ENCODE results near the gene MTSS2.
A peak's percentile ranks its signal among the peaks of the same experiment; 100 is the strongest.

MTSS2 gene

DNA sequence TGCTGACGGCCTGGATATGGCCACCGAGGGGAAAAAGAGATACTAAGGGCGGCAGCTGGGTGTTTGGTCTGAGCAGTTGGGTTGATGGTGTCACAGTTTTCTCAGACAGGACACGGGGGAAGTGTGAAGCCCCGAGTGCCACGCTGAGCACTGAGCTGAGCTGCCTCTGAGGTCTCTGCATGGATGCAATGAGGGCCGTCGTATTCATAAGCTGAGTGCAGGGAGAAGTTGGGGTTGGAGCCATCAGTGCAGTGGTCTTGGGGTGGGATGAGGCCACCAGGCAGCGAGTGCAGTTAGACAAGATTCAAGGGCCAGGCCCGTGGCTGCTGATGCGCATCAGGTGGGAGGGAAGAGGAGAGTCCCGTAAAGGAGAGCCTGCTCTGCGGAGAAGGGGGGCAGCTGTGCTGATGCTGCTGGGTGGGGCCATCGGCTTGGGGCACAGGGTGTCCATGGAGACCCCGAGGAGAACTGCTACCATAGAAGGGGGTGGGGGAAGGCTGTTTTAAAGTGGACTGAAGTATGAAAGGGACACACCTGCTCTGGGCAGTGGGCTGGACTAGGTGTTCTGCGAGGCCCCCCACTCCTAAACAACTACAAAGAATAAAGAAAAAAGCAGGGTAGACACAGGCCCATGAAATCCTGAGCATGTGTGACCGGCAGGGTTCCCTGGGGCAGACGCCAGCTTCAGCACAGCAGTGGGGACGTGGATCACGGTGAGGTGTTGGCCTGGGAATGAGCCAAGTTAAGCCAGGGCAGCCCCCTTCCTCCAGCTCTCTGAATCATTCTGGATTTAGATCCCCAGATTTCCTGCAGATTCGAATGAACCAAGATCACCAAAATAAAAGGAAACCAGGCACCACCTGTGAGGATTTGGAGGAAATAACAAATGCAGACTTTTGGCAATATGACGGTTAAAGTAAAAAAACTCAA is 19.8 kb downstream of the MTSS2 start:
- no peak for DNase-seq

DNA sequence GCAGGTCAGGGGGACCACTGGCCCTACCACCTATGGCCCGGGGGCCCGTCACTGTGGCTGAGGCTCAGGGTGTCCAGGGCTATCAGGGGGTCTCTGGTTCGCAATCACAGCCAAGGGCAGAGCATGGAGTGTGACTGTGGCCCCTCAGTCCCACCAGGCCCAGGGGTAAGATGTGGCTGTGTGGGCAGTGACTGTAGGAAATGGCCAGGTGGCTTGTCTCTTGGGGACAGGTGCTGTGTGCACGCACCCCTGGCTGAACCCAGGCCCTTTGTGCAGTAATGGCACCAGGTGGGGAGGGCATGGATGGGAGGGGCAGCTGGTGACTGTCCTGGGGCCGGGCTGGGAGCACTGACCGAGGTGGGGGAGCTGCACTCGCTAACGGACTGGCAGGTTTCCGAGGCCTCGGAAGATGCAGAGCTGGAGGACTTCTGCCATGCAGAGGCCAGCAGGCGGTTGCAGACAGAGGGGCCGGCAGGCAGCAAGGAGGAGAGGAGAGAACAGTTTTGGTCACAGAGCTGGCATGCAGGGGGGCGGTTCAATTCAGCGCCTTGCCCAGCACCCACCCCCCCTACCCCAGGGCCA is 20.6 kb downstream of the MTSS2 start:
- no peak for DNase-seq

DNA sequence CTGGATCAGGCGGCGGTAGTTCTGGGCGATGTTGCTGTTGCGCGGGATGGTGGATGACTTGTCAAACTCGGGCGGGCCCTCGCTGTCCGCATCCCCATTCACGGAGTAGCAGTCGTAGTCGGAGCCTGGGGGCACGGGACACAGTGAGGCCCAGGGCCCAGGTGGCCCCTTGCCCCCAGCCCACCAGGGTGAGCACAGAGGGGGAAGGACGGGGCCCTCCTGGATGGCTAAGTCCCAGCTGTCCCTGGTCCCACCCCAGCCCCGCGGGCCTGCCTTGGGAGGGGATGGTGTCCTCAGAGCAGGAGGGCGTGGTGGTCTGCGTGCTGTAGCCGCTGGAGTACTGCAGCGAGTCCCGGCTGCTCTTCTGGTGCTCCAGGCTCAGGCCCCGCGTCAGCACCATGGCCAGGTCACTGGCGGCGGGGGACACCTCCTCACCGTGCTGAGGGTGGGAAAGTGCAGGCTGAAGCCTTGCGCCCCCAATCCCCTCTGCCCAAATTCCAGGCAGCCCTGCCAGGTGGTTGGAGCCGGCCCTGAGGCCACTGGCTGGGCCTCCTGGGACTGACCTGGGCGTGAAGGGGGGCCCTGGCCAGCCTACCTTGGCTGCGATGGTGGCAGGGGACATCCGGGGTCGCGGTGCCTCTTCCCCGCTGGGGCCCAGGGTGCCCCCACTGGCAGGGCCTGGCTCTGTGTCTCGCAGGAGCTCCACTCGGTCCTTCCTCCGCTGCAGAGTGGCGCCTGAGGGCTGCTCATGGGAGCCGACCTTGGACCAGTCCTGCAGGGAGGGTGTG is 21.3 kb downstream of the MTSS2 start:
- no peak for DNase-seq

DNA sequence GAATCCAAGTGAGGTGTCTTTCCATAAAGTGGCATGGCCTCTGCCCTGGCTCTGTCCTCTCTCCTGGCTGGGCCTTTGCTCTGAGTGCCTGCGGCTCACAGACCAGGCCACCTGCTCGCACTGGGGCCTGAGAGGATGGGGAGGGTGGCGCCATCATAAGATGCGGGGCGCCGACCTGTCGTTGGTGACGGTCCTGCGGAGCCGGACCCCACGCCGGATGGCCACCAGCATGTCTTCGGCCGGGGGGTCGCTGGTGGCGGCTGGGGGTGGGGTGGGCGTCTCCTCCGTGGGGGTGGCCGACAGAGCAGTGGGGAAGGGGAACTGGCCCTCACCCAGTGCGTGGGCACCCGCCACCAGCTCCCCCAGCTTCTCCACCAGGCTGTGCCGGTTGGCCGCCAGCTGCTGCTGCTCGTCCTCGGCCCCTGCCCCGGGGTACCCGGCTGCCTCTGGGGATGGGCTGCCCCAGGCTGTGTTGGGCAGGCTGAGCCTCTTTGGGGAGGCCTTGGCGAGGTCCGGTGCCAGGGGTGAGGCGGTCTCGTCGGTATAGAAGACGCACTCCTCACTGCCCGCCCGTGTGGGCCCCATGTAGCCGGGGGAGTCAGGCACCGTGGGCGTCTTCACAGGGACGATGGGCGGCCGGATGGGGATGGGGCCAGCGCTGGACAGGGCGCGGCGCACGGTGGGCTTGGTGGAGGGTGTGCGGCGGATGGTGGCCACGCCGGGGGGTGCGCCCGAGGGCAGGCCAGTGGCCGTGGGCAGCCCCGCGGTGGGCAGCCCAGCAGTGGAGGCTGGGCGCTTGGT is 22.1 kb downstream of the MTSS2 start:
- no peak for DNase-seq

DNA sequence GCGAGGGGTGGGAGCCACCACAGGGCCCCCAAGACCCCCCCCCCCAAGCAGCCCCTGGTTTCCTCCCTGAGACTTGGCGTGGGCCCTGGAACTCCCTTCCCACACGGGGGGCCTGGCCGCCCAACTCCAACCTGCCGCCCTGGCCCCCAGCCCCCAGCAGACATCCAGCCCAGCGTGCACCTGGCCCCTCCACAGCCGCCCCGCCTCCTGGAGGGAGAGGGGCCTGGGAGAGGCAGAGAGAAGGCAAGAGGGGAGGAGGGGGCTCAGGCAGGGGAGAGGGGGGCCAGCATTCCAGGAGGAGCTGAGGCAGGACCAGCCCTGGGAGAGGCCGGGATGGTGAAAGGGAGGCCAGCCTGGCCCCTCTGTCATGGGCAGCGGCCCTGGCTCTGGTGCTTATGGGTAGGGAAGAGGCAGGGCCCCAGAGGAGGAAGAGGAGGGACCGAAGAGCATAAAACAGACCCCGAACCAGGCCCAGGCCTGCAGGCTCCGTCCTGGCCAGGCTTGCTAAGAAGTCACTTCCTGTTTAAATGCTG is 22.8 kb downstream of the MTSS2 start:
- DNase-seq: no peak

DNA sequence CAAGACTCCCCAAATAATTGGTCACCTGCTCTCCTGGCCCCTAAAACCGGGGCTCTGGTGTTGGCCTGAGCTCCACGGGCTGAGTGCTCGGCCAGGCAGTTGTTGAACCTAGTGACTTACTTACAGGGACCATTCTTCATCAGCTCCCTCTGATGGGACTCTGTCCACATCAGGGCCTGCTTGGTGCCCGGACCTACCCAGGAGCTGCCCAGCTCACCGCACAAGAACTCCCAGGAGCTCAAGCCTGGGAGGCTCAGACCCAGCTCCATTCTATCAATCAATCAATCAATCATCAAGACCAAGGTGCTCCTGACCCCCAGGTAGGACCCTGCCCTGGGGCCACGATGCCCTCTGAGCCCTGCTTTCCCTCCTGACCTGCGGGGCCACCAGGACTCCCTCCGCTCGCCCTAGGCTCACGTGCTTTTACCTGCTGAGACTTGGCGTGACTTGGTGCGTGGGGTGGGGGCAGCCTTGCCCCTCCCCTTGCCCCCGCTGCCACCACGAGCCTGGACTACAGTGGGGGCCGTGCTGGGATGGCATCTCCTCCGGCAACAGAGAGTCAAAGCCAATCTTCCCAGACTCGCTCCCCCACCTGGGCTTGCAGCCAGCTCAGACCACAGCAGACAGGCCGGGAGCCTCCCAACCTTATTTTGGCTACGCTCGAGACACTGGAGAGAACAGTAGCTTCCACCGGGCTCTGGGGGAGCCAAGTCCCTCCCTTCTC is 23.8 kb downstream of the MTSS2 start:
- no peak for DNase-seq

DNA sequence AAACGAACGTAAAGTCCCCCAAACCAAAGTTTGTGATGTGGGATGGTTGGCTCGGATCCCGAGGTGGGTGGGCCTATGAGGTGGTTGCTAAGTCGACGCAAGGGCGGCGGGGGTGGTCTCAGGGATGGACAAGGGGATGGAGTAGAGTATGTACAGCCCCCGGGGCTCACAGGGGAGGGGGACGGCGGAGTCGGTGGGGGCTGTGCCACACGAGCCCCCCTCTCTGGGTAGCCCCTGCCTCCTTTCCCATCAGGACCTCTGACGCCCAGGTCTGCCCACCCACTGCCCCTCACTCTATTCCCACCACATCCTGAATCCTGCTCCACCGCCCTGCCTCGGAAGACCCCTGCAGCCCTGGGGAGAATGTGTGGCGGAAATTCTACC is 24.3 kb downstream of the MTSS2 start:
- DNase-seq: no peak

DNA sequence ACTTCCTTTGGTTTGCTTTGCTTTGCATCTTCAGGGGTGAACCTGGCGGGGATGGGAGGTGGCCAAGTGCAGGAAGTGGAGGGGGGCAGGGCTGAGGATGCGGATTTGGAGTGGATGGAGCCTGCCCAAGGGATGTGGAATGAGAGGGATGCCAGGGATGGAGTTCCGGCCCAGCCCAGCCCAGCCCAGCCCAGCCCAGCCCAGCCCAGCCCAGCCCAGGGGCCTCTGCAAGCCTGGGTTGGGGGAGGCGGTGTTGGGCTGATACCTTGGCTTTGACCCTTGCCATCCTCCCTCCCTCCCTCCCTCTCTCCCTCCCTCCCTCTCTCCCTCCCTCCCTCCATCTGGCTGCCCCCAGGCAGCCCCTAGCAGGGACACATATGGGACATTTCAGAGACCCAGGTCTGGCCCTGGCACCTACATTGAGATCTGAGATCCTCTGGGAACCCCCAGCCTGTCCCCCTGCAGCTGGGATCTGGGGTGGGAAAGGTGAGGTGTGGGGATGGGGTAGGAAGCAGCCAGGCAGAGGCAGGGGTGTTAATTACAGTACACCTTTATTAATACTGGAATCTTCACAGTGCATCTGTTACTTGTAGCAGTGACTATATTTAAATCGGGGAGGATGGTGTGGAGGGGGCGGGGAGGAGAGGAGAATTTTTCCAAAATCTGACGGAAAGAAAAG is 25.0 kb downstream of the MTSS2 start:
- no peak for DNase-seq

DNA sequence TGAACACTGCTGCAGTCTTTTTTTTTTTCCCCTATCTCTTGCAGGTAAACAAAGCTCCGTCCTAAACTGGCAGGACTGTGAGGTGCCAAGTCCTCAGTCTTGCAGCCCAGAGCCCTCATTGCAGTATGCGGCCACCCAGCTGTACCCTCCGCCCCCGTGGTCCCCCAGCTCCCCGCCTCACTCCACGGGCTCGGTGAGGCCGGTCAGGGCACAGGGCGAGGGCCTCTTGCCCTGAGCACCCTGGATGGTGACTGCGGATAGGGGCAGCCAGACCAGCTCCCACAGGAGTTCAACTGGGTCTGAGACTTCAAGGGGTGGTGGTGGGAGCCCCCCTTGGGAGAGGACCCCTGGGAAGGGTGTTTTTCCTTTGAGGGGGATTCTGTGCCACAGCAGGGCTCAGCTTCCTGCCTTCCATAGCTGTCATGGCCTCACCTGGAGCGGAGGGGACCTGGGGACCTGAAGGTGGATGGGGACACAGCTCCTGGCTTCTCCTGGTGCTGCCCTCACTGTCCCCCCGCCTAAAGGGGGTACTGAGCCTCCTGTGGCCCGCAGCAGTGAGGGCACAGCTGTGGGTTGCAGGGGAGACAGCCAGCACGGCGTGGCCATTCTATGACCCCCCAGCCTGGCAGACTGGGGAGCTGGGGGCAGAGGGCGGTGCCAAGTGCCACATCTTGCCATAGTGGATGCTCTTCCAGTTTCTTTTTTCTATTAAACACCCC is 25.7 kb downstream of the MTSS2 start:
- DNase-seq: no peak

DNA sequence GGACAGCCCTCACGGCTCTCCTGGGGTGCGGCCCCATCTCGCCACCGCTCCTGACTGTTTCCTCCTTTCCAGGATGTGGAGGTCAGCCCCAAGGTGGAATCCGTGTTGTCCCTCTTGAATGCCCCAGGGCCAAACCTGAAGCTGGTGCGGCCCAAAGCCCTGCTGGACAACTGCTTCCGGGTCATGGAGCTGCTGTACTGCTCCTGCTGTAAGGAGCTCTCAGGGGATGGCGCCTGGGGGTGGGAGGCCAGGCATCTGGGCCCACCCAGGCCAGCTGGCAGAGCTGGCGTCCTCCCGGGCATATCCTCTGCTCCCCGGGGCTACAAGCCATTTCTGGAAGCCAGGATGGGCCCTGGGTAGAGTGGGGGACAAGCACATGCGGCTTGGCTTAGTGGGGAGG is 26.3 kb downstream of the MTSS2 start:
- DNase-seq: no peak

DNA sequence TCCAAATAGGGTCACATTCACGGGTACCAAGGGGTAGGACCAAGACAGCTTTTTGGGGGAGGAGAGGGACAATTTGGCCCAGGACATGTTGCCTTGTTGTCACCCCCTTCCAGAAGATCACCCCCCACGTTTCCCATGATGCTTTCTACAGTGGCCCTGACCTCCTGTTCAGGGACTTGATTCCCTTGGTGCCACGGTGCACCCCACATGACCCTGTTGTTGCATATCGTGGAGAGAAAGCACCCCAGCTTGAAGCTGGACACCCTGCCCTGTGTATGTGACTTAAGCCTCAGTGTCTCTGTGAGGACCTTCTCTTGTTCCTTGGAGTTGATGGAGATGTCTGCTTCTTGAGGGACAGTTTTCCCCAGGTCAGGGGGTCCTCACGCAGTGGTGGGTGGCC is 26.9 kb downstream of the MTSS2 start:
- DNase-seq: no peak

DNA sequence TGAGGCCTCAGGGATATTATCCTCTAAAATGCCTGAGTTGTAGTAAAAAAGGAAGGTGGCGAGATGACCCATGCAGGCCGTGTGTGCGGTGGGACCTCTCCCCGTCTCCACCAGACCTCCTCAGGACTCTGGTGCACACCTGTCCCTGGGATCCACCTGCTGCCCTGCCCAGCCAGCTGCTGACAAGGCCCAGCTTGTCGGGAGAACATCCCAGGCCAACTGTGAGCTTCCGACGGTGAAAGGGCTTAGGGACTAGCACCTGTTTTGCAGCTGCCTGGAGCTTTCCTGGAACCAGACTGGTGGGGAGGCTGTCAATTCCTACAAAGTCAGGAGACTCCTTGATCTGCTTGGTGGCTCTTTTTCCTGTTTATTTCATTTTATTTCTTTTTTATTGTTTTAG is 27.9 kb downstream of the MTSS2 start:
- no peak for DNase-seq

DNA sequence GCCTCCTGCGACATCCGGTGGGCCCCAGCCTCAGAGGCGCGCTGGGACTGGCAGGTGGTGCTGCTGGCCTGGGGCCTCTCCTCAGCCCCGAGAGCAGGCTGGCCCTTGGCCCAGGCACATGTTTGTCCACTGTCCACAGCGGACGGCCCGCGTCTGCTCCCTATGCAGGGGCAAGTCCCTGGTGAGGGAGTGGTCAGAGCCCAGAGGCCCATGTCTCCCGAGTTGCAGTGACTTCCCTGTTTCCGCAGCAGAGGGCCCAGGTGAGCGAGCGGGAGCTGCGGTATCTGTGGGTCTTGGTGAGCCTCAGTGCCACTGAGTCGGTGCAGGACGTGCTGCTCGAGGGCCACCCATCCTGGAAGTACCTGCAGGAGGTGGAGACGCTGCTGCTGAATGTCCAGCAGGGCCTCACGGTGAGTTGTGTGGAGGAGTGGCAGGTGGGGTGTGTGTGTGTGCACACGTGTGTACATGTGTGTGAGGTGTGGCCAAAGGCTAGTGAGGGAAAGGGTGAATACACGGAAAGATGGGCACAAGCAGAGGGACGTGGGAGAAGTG is 29.1 kb downstream of the MTSS2 start:
- DNase-seq: no peak

DNA sequence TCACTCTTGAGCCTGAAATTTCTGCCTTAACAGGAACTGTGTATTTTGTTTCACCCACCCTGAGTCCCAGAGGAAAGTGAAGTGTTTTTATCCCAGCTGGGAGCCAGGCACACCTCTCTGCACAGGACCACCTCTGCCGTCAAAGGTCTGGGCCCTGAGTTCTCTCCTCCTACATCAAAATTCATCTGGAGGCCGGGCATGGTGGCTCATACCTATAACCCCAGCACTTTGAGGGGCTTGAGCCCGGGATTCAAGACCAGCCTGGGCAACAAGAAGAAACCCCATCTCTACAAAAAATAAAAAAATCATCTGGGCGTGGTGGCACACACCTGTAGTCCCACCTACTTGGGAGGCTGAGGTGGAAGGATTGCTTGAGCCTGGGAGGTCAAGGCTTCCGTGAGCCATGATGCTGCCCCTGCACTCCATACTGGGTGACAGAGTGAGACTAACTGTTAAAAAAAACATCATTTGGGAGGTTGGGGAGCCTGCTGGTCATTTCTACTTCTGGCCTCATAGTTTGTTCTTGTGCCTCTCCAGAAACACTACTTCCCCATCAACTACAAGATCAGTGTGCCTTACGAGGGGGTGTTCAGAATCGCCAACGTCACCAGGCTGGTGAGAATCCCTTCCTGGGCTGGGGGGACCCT is 29.7 kb downstream of the MTSS2 start:
- DNase-seq: no peak

DNA sequence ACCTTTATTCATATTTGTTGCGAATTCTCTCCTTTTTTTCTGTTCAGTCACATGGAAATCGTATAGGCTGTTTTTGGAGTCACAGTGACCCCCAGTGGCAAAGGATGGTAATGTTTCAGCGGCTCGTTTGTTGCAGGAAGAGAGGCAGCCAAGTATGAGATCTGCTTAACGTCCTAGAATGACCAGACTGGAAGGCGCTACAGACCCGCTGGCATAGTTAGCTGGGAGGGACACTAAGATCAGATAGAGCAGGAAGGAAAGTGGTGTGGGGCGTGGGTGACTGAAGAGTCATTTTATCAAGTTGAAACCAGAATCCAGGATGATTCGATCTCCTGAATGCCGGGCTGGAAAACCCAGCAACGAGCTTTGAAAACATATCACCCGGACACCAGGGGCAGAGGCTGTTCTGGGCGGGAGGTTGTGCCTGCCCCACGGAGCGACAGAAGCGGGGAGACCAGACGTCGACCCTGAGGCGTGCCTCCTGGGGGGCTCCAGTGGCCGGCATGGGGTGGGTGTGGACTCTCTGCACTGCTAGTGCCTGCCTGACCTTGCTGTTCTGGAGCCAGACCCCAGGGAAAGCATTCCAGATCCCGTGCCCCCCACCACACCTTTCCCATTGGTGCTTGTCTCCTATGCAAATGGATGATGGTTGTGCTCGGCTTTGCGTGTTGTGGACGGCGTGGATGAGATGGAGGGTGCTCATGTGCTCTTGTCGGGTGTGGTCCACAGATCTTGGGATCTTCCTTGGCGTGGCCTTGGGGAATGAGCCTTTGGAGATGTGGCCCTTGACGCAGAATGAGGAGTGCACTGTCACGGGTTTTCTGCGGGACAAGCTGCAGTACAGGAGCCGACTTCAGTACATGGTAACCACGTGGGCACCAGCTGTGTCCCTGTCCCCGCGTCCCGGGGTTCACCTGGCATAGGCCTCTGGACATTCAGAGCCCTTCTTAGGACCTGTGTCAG is 31.8 kb downstream of the MTSS2 start:
- DNase-seq: peak; percentile 59

DNA sequence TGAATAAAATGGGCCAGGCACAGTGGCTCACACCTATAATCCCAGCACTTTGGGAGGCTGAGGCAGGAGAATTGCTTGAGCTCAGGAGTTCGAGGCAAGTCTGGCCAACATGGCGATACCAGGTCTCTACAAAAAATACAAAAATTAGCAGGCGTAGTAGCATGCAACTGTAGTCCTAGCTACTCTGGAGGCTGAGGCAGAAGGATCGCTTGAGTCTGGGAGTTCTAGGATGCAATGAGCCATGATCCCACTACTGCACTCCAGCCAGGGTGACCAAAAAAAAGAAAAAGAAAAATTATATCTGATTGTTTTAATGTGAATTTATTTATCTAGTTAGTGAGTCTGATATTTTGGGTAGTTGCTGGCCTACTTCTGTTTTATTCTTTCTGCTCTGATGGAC is 32.4 kb downstream of the MTSS2 start:
- no peak for DNase-seq

DNA sequence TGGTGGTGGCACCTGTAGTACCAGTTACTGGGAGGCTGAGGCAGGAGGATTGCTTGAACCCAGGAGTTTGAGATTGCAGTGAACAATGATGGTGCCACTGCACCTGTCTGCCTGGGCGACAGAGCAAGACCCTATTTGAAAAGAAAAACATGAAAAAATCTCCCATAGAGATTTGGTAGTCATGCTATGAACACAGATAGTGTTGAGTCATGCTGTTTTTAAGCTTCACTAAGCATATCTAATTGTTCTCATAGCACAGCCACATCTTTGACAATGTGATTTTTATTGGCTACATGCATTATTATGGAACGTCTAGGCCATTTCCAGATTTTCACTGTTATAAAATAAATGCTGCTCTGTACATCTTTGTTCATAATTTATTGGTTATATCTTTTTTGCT is 33.5 kb downstream of the MTSS2 start:
- no peak for DNase-seq

DNA sequence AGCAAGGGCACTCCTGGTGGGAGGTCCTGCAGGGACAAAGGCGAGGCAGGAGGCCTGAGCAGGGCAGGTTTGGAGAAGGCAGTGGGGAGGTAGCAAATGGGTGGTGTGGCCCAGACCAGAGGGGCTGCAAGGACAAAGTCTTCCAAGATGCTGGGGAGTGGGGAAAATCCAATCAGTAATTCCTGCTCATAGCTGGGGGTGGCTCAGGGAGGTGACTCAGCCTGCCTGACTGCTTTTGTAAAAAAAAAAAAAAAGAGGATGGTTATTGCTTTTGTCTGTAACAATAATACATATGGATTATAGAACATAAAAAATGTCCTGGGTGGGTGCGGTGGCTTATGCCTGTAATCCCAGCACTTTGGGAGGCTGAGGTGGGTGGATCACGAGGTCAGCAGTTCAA is 34.3 kb downstream of the MTSS2 start:
- DNase-seq: no peak

DNA sequence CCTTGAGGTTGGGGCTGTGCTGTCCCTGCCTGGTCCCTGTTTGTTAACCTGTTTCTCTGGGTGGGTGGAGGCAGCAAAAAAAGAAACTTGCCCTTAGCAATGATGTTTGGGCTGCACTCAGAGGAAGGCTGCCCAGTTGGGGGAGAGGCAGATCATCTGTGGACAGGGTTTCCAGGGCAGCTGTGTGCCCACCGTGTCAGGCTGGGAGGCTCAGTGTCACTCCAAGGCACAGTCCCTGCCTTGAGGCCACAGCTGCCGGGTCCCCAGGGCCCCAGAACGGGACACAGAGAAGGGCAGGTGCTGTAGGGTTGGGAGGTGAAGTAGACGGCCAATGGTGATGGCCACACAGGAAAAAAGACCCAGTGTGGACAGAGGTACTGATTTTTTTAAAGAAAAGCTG is 35.6 kb downstream of the MTSS2 start:
- no peak for DNase-seq
